GM06990 (cell line): ENCODE data around the gene CLDN4.

ENCODE experiments used
- DNase-seq: peaks from one replicate; pipeline ENCODE4 v3.0.0-alpha.2; 2011; ENCODE audit not compliant: insufficient read length; ENCODE audit errors: extremely low read depth
- H3K27me3 ChIP-seq: replicated peaks from 2 replicates; pipeline ENCODE4 v1.6.0; 2011; ENCODE audit warnings: low read length; ENCODE audit not compliant: control insufficient read depth, insufficient read depth
- H3K36me3 ChIP-seq: 2 replicates; pipeline ENCODE4 v1.5.1; 2011; ENCODE audit warnings: low read length; ENCODE audit not compliant: control insufficient read depth, insufficient read depth
- H3K4me3 ChIP-seq: replicated peaks from 2 replicates; pipeline ENCODE4 v1.5.1; 2011; ENCODE audit warnings: low read depth, mild to moderate bottlenecking, control low read depth, low read length
- CTCF ChIP-seq: IDR thresholded peaks from 2 replicates; pipeline ENCODE4 v1.5.1; 2011; ENCODE audit warnings: low read length, control low read depth, mild to moderate bottlenecking, inconsistent platforms; ENCODE audit not compliant: insufficient read depth, poor library complexity, severe bottlenecking

Gene CLDN4

DNA sequence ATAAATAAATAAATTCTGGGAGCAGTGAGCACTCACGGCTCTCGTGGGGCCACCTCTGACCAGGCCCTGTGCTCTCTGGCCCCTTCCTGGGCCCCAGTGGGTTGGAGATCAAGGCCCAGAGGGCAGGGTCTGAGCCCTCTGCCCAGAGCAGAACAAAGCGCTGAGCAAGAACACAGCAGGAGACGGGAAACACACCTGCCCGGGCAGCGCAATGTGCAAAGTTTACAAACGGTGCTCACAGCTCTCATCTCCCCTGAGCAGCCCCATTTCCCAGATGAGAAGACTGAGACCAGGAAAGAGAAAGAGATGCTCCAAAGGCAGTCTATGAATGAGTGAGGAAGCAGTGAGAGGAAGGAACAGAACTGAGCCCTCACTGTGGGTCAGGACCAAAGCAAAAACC lies 8.5 kb downstream of the CLDN4 start:
- TF ChIP-seq CTCF = no peak
- Histone ChIP-seq H3K27me3 (no peaks in the 10 kb centered on the region), H3K36me3 (no peaks in the 10 kb centered on the region), H3K4me3 (no peak overlapping the region)
- no peak for DNase-seq

DNA sequence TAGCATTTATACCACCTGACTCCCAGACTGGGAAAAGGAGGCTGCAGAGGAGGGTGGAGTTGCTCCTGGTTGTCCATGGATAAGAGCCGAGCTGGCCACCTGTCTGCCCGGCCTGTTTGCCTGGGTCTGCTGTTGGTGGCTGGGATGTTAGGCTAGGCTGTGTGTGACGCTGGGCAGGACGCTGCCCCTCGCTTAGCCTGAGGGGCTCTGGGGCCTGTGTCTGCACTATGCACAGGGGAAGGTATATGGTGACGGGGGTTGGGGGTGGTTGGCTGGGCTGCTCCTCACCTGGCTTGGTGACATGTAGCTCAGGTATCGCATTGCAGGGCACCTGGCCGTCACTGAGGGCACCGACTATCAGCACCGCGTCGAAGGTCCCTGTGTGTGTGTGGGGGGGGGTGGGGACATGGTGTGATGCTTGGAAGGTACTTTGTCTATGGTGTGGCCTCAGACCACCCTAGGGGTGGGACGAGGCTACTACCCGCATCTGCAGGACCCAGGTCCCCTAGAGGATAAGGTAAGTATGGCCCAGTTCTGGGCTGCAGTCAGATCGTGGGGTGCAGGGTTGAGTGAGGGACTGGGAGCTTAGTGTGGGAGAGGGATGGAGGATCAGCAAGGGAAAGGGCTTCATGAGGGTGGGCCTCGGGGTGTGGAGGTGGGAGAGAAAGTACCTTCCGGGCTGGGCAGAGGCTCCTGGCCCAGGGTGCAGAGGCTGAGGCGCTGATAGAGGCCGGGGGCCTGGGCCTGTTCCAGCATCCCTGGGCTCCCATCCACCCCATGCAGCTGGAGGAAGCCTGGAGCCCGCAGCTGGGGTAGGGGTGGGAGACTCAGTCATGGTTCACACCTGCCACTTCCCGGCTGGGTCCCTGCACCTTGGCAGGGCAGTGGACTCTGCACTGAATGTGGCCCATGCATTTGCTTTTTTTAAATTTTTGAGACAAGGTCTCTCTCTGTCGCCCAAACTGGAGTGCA lies 9.2 kb downstream of the CLDN4 start:
- Histone ChIP-seq H3K27me3 (no peaks in the 10 kb centered on the region), H3K4me3 (no peak overlapping the region), H3K36me3 (no peaks in the 10 kb centered on the region)
- TF ChIP-seq CTCF = no peak
- DNase-seq = no peak

DNA sequence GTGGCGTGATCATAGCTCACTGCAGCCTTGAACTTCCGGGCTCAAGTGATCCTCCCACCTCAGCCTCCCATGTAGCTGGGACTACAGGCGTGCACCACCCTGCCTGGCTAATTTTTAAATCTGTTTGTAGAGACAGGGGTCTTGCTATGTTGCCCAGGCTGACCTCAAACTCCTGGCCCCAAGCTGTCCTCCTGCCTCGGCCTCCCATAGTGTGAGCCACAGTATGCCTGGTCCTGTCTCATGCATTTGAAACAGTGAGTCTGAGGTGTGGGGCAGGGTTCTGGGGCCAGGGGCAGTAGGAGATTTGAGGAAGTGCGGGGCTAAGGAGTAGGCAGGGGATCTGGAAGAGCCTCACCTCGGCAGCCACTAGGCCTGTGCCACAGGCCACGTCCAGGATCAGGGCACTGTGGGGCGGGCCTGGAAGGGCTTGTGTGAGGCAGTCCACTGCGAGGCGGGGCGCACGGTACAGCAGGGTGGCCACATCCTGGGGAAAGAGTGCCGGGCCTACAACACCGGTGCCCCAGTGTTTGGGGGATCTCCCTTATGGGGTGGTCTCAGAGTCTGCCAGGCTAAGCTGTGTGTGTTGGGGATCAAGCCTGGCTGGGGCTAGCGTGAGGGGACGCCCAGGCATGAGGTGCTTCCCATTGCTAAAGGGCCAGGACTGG lies 10.1 kb downstream of the CLDN4 start:
- Histone ChIP-seq H3K4me3 (no peak overlapping the region), H3K36me3 (no peaks in the 10 kb centered on the region), H3K27me3 (no peaks in the 10 kb centered on the region)
- no peak for TF ChIP-seq CTCF
- DNase-seq = no peak

DNA sequence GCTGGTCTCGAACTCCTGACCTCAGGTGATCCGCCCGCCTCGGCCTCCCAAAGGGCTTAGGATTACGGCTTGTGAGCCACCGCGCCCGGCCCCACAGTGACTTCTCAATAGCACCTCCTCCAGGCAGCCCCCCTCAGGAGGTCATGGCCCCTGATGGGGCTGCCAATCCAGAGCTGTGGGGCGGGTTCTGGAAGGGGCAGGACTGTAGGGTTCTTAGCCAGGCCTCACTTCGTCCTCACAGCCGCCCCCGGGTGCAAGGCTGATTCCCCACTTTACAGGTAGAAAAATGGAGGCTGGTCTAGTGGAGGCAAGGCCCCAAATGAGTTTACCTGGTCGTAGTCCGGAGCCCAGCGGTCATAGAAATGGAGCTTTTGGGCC lies 10.9 kb downstream of the CLDN4 start:
- no peaks in the 10 kb centered on the region for H3K36me3 ChIP-seq
- no peak for DNase-seq
- H3K4me3 ChIP-seq = peak overlapping the region; percentile 64
- no peak for TF ChIP-seq CTCF
- no peaks in the 10 kb centered on the region for H3K27me3 ChIP-seq

DNA sequence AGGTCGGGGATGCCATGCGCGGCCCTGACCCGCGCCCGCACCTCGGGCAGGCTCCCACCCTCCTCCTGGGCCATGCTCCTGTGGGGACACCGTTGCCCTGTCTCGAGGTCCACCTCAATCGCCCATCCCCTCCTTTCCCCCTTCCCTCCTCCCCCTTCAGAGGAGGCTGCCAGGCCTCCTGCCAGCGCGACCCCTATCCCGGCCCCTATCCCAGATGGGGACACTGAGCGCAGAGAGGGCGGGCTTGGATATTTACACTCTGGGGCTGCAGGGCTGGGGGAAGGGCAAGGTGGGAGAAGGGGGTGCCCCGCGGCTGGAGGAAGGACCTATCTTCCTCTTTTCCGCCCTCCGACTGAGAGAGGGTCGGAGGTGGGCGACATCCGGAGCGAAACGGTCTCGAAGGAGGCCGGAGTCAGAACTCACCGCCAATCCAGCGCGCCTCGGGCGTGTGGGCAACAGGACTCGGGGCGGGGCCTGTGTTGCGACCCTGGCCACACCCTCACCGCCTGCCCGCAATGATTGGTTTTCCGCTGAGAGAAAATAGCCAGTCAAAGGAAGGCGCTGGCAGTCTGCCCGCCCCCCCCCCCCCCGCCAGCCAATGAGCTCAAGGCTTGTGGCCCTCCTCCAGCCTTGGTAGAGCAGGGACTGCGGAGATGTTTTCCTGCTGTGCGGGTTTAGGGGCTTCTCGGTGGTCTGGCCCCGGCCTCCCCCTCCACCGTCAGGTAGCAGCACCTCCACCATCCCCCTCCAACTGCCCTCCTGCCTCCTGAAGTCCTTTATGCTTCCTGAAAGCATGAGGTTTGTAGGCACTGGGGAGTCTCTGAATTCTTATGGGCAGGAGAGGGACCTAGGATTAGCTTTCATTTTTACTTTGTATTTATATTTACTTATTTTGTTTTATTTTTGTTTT lies 11.5 kb downstream of the CLDN4 start, which contains the start of gene METTL27:
METTL27 (minus strand) TSS at position 450 of the 910 bp plus-strand sequence; CDS start at position 74, 376 bp downstream.
- TF ChIP-seq CTCF = no peak
- H3K27me3 ChIP-seq = no peaks in the 10 kb centered on the region

More for the DNA sequence above, 11.5 kb downstream of the CLDN4 start, which contains the start of gene METTL27:
- DNase-seq = peak; percentile 89
- Histone ChIP-seq H3K36me3 (no peaks in the 10 kb centered on the region), H3K4me3 (peak within 1 kb of the TSS; percentile 82)
